SK-N-SH (cell line): ENCODE results near the gene UTP18. TPM values are rescaled to one million over a fixed set of nuclear protein-coding genes. Genes with fewer than 3 reads are reported as not detected.

Source experiments
- CTCF ChIA-PET: fragments of 300-600, 350-600 bp; formaldehyde crosslinking; extraction: SDS; loops from one replicate; lab custom pipeline; 2021; lab: Yijun Ruan, JAX
- POLR2A ChIA-PET: fragments of 350-600 bp; sonication (Branson Sonifier 250); formaldehyde crosslinking; extraction: SDS; loops from one replicate; lab custom pipeline; 2020; ENCODE audit warnings: antibody characterized with exemption, inconsistent platforms; lab: Yijun Ruan, JAX
- DNase-seq: peaks from one replicate; pipeline ENCODE4 v3.0.0; 2012
- H2AFZ ChIP-seq: fragments of 200-600 bp; sonication (generic); 2 replicates; pipeline ENCODE4 v1.8.1; 2016; ENCODE audit warnings: antibody characterized with exemption, mild to moderate bottlenecking, low read depth
- H3F3A ChIP-seq: fragments of 200-600 bp; sonication (generic); replicated peaks from 2 replicates; pipeline ENCODE3; 2016; ENCODE audit warnings: antibody characterized with exemption, mild to moderate bottlenecking; ENCODE audit not compliant: insufficient read depth
- H3K27ac ChIP-seq, 2 experiments: fragments of 200-500 bp in 1 of 2; fragments of 200-600 bp in 1 of 2; sonication (Bioruptor generic) in 1 of 2; sonication (generic), shearing (Covaris generic) in 1 of 2; 2 replicates each; pipeline versions ENCODE4 v1.5.1 to v1.6.1; 2014 to 2016; ENCODE audit warnings: low read depth in 2 of 2, inconsistent platforms in 1 of 2, low read length in 1 of 2, mild to moderate bottlenecking in 1 of 2, mixed read lengths in 1 of 2
- H3K27me3 ChIP-seq: fragments of 200-600 bp; sonication (generic), shearing (Covaris generic); 2 replicates; pipeline ENCODE4 v1.6.1; 2016; ENCODE audit warnings: mixed run types; ENCODE audit not compliant: insufficient read depth
- H3K36me3 ChIP-seq, 2 experiments: fragments of 200-500 bp in 1 of 2; fragments of 200-600 bp in 1 of 2; sonication (Bioruptor generic) in 1 of 2; sonication (generic) in 1 of 2; replicated peaks in 1 of 2; 2 replicates each; pipeline versions ENCODE3 to v1.5.1; 2014 to 2016; ENCODE audit warnings: low read length in 1 of 2, mild to moderate bottlenecking in 1 of 2; ENCODE audit not compliant: insufficient read depth in 2 of 2, control insufficient read depth in 1 of 2
- H3K4me1 ChIP-seq, 2 experiments: fragments of 200-500 bp in 1 of 2; fragments of 200-600 bp in 1 of 2; sonication (Bioruptor generic) in 1 of 2; sonication (generic), shearing (Covaris generic) in 1 of 2; 2 replicates each; pipeline versions ENCODE4 v1.5.1 to v1.6.1; 2014 to 2016; ENCODE audit warnings: low read depth in 1 of 2, low read length in 1 of 2, mixed run types in 1 of 2; ENCODE audit not compliant: insufficient read depth in 2 of 2, control insufficient read depth in 1 of 2
- H3K4me2 ChIP-seq: fragments of 200-600 bp; sonication (generic), shearing (Covaris generic); 2 replicates; pipeline ENCODE4 v1.6.1; 2017; ENCODE audit warnings: mixed run types
- H3K4me3 ChIP-seq, 2 experiments: fragments of 200-500 bp in 1 of 2; fragments of 200-600 bp in 1 of 2; sonication (Bioruptor generic) in 1 of 2; sonication (generic), shearing (Covaris generic) in 1 of 2; 2 replicates each; pipeline versions ENCODE4 v1.5.1 to v1.8.1; 2014 to 2016; ENCODE audit warnings: low read depth in 2 of 2, inconsistent platforms in 1 of 2, low read length in 1 of 2, mild to moderate bottlenecking in 1 of 2, mixed read lengths in 1 of 2, moderate library complexity in 1 of 2
- H3K79me2 ChIP-seq: fragments of 200-600 bp; sonication (generic); 2 replicates; pipeline ENCODE4 v1.8.1; 2017; ENCODE audit warnings: mild to moderate bottlenecking; ENCODE audit not compliant: insufficient read depth
- H3K9ac ChIP-seq: fragments of 200-600 bp; sonication (generic); 2 replicates; pipeline ENCODE4 v1.6.1; 2017; ENCODE audit warnings: mixed run types
- H3K9me2 ChIP-seq: fragments of 200-600 bp; sonication (generic); 2 replicates; pipeline ENCODE4 v1.6.1; 2017; ENCODE audit warnings: mixed run types
- H3K9me3 ChIP-seq: fragments of 200-600 bp; sonication (generic); 2 replicates; pipeline ENCODE4 v1.6.1; 2017; ENCODE audit warnings: mixed run types, mild to moderate bottlenecking, moderate library complexity
- H4K20me1 ChIP-seq: fragments of 200-600 bp; sonication (generic); 2 replicates; pipeline ENCODE4 v1.6.1; 2017; ENCODE audit warnings: mild to moderate bottlenecking, mixed run types; ENCODE audit not compliant: insufficient read depth
- CHD2 ChIP-seq: fragments of 150-350 bp; IDR thresholded peaks from 2 replicates; pipeline ENCODE4 v1.6.1; 2018; ENCODE audit warnings: low read length; ENCODE audit not compliant: partially characterized antibody
- EP300 ChIP-seq, 2 experiments: IDR thresholded peaks; 2 replicates each; pipeline versions ENCODE4 v1.4.0 to v1.6.1; 2012; ENCODE audit warnings: borderline replicate concordance in 1 of 2, low read depth in 1 of 2, low read length in 1 of 2
- EZH2phosphoT487 ChIP-seq: fragments of 200-600 bp; sonication (generic); IDR thresholded peaks from 2 replicates; pipeline ENCODE4 v1.6.1; 2017; ENCODE audit warnings: low read depth, mixed run types, mild to moderate bottlenecking, antibody characterized with exemption, moderate library complexity, borderline replicate concordance
- FOXJ3 ChIP-seq: sonication (generic); formaldehyde crosslinking; IDR thresholded peaks from 2 replicates; pipeline ENCODE4 v1.5.1; 2020; ENCODE audit warnings: mild to moderate bottlenecking, missing genetic modification reagents
- GATA2 ChIP-seq: sonication (generic); formaldehyde crosslinking; IDR thresholded peaks from 2 replicates; pipeline ENCODE4 v1.5.0; 2020; ENCODE audit warnings: mild to moderate bottlenecking, missing genetic modification reagents
- IRF3 ChIP-seq: fragments of 150-350 bp; IDR thresholded peaks from 2 replicates; pipeline ENCODE4 v1.6.1; 2016; ENCODE audit warnings: mild to moderate bottlenecking, low read depth, low read length
- MXI1 ChIP-seq: IDR thresholded peaks from 2 replicates; pipeline ENCODE4 v1.6.1; 2012; ENCODE audit warnings: mild to moderate bottlenecking, low read depth, low read length, improper control_type of control experiment
- NRF1 ChIP-seq: IDR thresholded peaks from 2 replicates; pipeline ENCODE4 v1.6.1; 2012; ENCODE audit warnings: low read depth, mild to moderate bottlenecking, low read length
- PBX3 ChIP-seq: IDR thresholded peaks from 2 replicates; pipeline ENCODE4; 2012
- POLR2AphosphoS5 ChIP-seq: IDR thresholded peaks from 2 replicates; pipeline ENCODE4 v1.6.1; 2012; ENCODE audit warnings: low read depth, low read length
- RCOR1 ChIP-seq: fragments of 150-350 bp; IDR thresholded peaks from 2 replicates; pipeline ENCODE4 v1.6.1; 2017; ENCODE audit warnings: antibody characterized with exemption, low read length
- RFX5 ChIP-seq: IDR thresholded peaks from 2 replicates; pipeline ENCODE4 v1.6.1; 2012; ENCODE audit warnings: mild to moderate bottlenecking, improper control_type of control experiment, low read length
- SIN3A ChIP-seq: IDR thresholded peaks from 2 replicates; pipeline ENCODE4 v1.6.1; 2012; ENCODE audit warnings: low read depth, mild to moderate bottlenecking, low read length, moderate library complexity, borderline replicate concordance
- TCF12 ChIP-seq: IDR thresholded peaks from 2 replicates; pipeline ENCODE4 v1.4.0; 2012
- TEAD4 ChIP-seq: IDR thresholded peaks from 2 replicates; pipeline ENCODE4 v1.4.0; 2012; ENCODE audit warnings: mild to moderate bottlenecking, borderline replicate concordance; ENCODE audit not compliant: insufficient read depth
- YY1 ChIP-seq: IDR thresholded peaks from 2 replicates; pipeline ENCODE4 v1.4.0; 2012; ENCODE audit warnings: low read depth, mild to moderate bottlenecking
- ZBTB33 ChIP-seq: IDR thresholded peaks from 2 replicates; pipeline ENCODE4 v1.4.0; 2012; ENCODE audit warnings: low read depth, borderline replicate concordance
- WGBS: methylation state at CpG from one replicate; pipeline ENCODE4 v1.1.6; 2017; ENCODE audit warnings: low lambda C conversion rate; 5-methylcytosine and 5-hydroxymethylcytosine counted together
- polyA plus RNA-seq, 3 experiments: library from polyadenylated mRNA; depleted of rRNA; stranded (reverse); fragments of >200 nt; gene quantifications; 2 replicates each; pipeline ENCODE4 v1.2.3, GENCODE V29; 2012
- TF ChIP-seq, protein P1 (sequence below): IDR thresholded peaks from 2 replicates; pipeline ENCODE4 v1.4.0; 2012; ENCODE audit warnings: low read depth, borderline replicate concordance
- TF ChIP-seq, protein P2 (sequence below): fragments of 150-350 bp; IDR thresholded peaks from 2 replicates; pipeline ENCODE4 v1.6.1; 2017; ENCODE audit warnings: antibody characterized with exemption, low read length, low read depth, borderline replicate concordance

Gene UTP18
- polyA plus RNA-seq, 1 of the 3 experiments (the other 2 are of a cell fraction): 28.4 TPM

DNA sequence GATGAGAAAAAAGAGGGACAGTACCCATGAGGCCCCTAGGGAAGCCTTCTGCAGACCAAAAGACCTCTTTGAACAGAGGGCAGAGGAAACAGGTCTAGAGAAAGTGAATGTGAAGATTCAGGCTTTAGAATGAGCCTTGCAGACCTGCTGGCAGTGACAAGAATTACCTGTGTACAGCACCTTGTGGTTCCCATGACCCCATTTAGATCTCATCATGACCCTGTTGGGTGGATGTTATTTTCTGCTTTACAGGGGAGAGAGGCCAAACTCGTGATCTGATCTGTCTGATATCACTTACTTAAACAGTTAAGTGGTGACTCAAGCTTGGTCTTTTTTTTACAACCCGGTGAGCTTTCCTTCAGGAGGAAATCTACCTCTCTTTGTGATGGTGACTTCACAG is 81.9 kb downstream of the UTP18 start:
- Histone ChIP-seq H3K36me3 (no peaks in the 10 kb centered on the region), H3K9ac (no peak overlapping the region), H3K79me2 (no peaks in the 10 kb centered on the region), H3K4me2 (no peak overlapping the region), H3K27me3 (peaks cover 7% of the 10 kb centered on the region; the same call in 1 of the 2 replicates), H4K20me1 (no peaks in the 10 kb centered on the region; the same call in 1 of the 2 replicates), H2AFZ (no peak overlapping the region), H3K9me3 (no peaks in the 10 kb centered on the region), H3K27ac (no peak overlapping the region), H3F3A (no peaks in the 10 kb centered on the region), H3K4me1 (peaks cover 0 to 8% of the 10 kb centered on the region in 2 experiments; a peak in 1 of 4 replicates), H3K9me2 (no peaks in the 10 kb centered on the region), H3K4me3 (no peak overlapping the region)
- TF ChIP-seq GATA2 (CRISPR knock-in tag) (no peak), ZBTB33 (no peak), CHD2 (no peak), SIN3A (no peak)
- POLR2A ChIA-PET: no interaction called here
- WGBS: 10% methylated on average over 2 of the region's 2 CpGs
- no peak for DNase-seq
- CTCF ChIA-PET: no interaction called here

- Histone ChIP-seq H3K27ac (no peak overlapping the region), H3K4me3 (no peak overlapping the region), H3K4me1 (peaks cover 0 to 3% of the 10 kb centered on the region in 2 experiments; a peak in 1 of 4 replicates), H3K36me3 (no peaks in the 10 kb centered on the region), H3F3A (no peaks in the 10 kb centered on the region), H3K9ac (no peak overlapping the region), H3K9me2 (no peaks in the 10 kb centered on the region), H3K27me3 (no peaks in the 10 kb centered on the region), H2AFZ (no peak overlapping the region), H4K20me1 (no peaks in the 10 kb centered on the region; the same call in 1 of the 2 replicates), H3K4me2 (no peak overlapping the region), H3K79me2 (no peaks in the 10 kb centered on the region), H3K9me3 (no peaks in the 10 kb centered on the region)
- 44% methylated on average over 9 of the region's 9 CpGs for WGBS
- DNase-seq: no peak
- POLR2A ChIA-PET: no interaction called here
- CTCF ChIA-PET: interaction anchor here (1.1 kb wide), 1 partner anchor 46 kb away, joined by 4 read pairs; no protein-coding TSS in a partner anchor
- no peak for TF ChIP-seq YY1
- no peak for TF ChIP-seq RCOR1
- TF ChIP-seq CHD2: no peak
- TF ChIP-seq RFX5: no peak
- no peak for TF ChIP-seq TCF12
- TF ChIP-seq, protein P1, sequence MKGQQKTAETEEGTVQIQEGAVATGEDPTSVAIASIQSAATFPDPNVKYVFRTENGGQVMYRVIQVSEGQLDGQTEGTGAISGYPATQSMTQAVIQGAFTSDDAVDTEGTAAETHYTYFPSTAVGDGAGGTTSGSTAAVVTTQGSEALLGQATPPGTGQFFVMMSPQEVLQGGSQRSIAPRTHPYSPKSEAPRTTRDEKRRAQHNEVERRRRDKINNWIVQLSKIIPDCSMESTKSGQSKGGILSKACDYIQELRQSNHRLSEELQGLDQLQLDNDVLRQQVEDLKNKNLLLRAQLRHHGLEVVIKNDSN: no peak
- TF ChIP-seq EP300 (IDR thresholded peaks at IDR 0.05; ENCODE audit: borderline replicate concordance in 1 of 2, low read depth in 1 of 2, low read length in 1 of 2): no peak
- no peak for TF ChIP-seq ZBTB33
- no peak for TF ChIP-seq NRF1
- no peak for TF ChIP-seq SIN3A
- TF ChIP-seq POLR2AphosphoS5: no peak
- no peak for TF ChIP-seq FOXJ3
- no peak for TF ChIP-seq PBX3
- no peak for TF ChIP-seq EZH2phosphoT487
- TF ChIP-seq TEAD4: no peak
- no peak for TF ChIP-seq IRF3
- no peak for TF ChIP-seq MXI1
- TF ChIP-seq, protein P2, sequence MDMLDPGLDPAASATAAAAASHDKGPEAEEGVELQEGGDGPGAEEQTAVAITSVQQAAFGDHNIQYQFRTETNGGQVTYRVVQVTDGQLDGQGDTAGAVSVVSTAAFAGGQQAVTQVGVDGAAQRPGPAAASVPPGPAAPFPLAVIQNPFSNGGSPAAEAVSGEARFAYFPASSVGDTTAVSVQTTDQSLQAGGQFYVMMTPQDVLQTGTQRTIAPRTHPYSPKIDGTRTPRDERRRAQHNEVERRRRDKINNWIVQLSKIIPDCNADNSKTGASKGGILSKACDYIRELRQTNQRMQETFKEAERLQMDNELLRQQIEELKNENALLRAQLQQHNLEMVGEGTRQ: no peak
These were observed 84.2 kb downstream of the UTP18 start for GRCh38 chr17:51344532-51344931.
